HepG2 (cell line): ENCODE measurements around the gene GPR65. TPM values are rescaled to one million over a fixed set of nuclear protein-coding genes. Genes with fewer than 3 reads are reported as not detected.

ENCODE experiments used
- ATAC-seq: fragments of 200-7000 bp; cut with Tn5 transposase; 3 replicates; pipeline ENCODE4 v1.9.1; 2020; ENCODE audit warnings: mild to moderate bottlenecking, moderate library complexity
- BruUV-seq: library from RNA; stranded (reverse); fragments of 400-500 nt; replicated peaks from 2 replicates; lab custom pipeline; 2021; lab: Mats Ljungman, UMichigan
- CTCF ChIA-PET: fragments of 300-600 bp; formaldehyde crosslinking; extraction: SDS; loops from one replicate; lab custom pipeline; 2021; ENCODE audit warnings: low total read pairs, inconsistent platforms, low intra/inter-chr PET ratio; lab: Yijun Ruan, JAX
- POLR2A ChIA-PET: fragments of 350-600 bp; sonication (Branson Sonifier 250); formaldehyde crosslinking; loops from one replicate; lab custom pipeline; 2020; ENCODE audit warnings: antibody characterized with exemption, inconsistent platforms; lab: Yijun Ruan, JAX
- DNase-seq: peaks from one replicate; pipeline ENCODE4 v3.0.0-alpha.2; 2015; ENCODE audit warnings: low spot score
- FAIRE-seq: peaks from 3 replicates; lab custom pipeline; 2011; peaks lifted over from hg19 to GRCh38; lab: Jason Lieb, UNC
- H2AFZ ChIP-seq: one replicate; pipeline ENCODE4 v1.6.1; 2011; ENCODE audit warnings: low read length, inconsistent platforms
- H3K27ac ChIP-seq: fragments of 300-600 bp; 3 replicates; pipeline ENCODE4 v1.8.0; 2011; ENCODE audit warnings: mixed run types, mild to moderate bottlenecking, mixed read lengths, low read length, inconsistent platforms; ENCODE audit not compliant: insufficient read depth; ENCODE audit errors: extremely low read length
- H3K27me3 ChIP-seq, 2 experiments: fragments of 200-600 bp in 1 of 2; 2 replicates in 1 of 2; 3 replicates in 1 of 2; pipeline versions ENCODE4 v1.6.0 to v1.8.0; 2011; ENCODE audit warnings: low read length in 2 of 2, mild to moderate bottlenecking in 2 of 2, moderate library complexity in 2 of 2, inconsistent platforms in 1 of 2; ENCODE audit not compliant: insufficient read depth in 2 of 2, control insufficient read depth in 1 of 2
- H3K36me3 ChIP-seq, 2 experiments: fragments of 200-600 bp in 1 of 2; replicated peaks in 1 of 2; 2 replicates in 1 of 2; 3 replicates in 1 of 2; pipeline versions ENCODE4 v1.5.1 to v1.8.0; 2011; ENCODE audit warnings: low read length in 2 of 2, inconsistent platforms in 1 of 2; ENCODE audit not compliant: insufficient read depth in 2 of 2, control insufficient read depth in 1 of 2
- H3K4me1 ChIP-seq: 2 replicates; pipeline ENCODE4 v1.5.1; 2012; ENCODE audit warnings: low read length, inconsistent platforms; ENCODE audit not compliant: insufficient read depth
- H3K4me2 ChIP-seq: 2 replicates; pipeline ENCODE4 v1.6.0; 2011; ENCODE audit warnings: low read depth, low read length, inconsistent platforms
- H3K4me3 ChIP-seq, 3 experiments: fragments of 200-600 bp in 1 of 3; sonication (generic), shearing (Covaris generic) in 1 of 3; replicated peaks in 1 of 3; 2 replicates each; pipeline ENCODE4 v1.5.1; 2011 to 2016; ENCODE audit warnings: low read length in 3 of 3, inconsistent platforms in 2 of 3, low read depth in 2 of 3, mild to moderate bottlenecking in 2 of 3, control low read depth in 1 of 3, mixed read lengths in 1 of 3; ENCODE audit not compliant: insufficient read depth in 1 of 3
- H3K79me2 ChIP-seq: one replicate; pipeline ENCODE4 v1.6.1; 2011; ENCODE audit warnings: low read length, inconsistent platforms; ENCODE audit not compliant: insufficient read depth
- H3K9ac ChIP-seq: 2 replicates; pipeline ENCODE4 v1.6.0; 2011; ENCODE audit warnings: mild to moderate bottlenecking, low read depth, low read length, inconsistent platforms; ENCODE audit not compliant: insufficient read depth
- H3K9me3 ChIP-seq: 2 replicates; pipeline ENCODE4 v1.5.1; 2012; ENCODE audit warnings: mild to moderate bottlenecking, low read length
- H4K20me1 ChIP-seq: 2 replicates; pipeline ENCODE4 v1.6.0; 2011; ENCODE audit warnings: inconsistent platforms, mild to moderate bottlenecking, low read length, moderate library complexity; ENCODE audit not compliant: insufficient read depth
- DNMT3B ChIP-seq: conservative IDR thresholded peaks from 2 replicates; pipeline ENCODE4 v1.6.1; 2016; ENCODE audit warnings: missing biosample characterization, control low read depth
- HMGXB3 ChIP-seq: sonication (generic); formaldehyde crosslinking; IDR thresholded peaks from 2 replicates; pipeline ENCODE4 v1.4.0; 2020; ENCODE audit warnings: missing genetic modification reagents, borderline replicate concordance
- TCF7 ChIP-seq: sonication (generic); IDR thresholded peaks from 2 replicates; pipeline ENCODE4 v1.6.1; 2016; ENCODE audit warnings: antibody characterized with exemption, low read depth
- ZFYVE20 ChIP-seq: sonication (generic); formaldehyde crosslinking; IDR thresholded peaks from 2 replicates; pipeline ENCODE4 v1.8.0; 2023; ENCODE audit warnings: low read depth, mild to moderate bottlenecking, moderate library complexity, missing genetic modification reagents, borderline replicate concordance
- ZNF138 ChIP-seq: sonication (generic); formaldehyde crosslinking; IDR thresholded peaks from 2 replicates; pipeline ENCODE4 v1.5.0; 2020; ENCODE audit warnings: mild to moderate bottlenecking, low read depth, missing genetic modification reagents
- whole genome bisulfite sequencing: methylation state at CpG from one replicate; pipeline ENCODE4 v1.1.6; 2017; ENCODE audit warnings: low lambda C conversion rate; 5-methylcytosine and 5-hydroxymethylcytosine counted together
- in situ Hi-C: cut with HindIII; loops from 2 replicates; pipeline ENCODE4 v1.10.0; 2017; ENCODE audit warnings: low pct_unique_long_range_greater_than_20kb; ENCODE audit not compliant: extremely low pct_ligation_motif_present
- intact Hi-C: fragments of 100-400 bp; cut with micrococcal nuclease; formaldehyde crosslinking; loops from one replicate; pipeline ENCODE4 v1.10.0; 2022; ENCODE audit not compliant: unreplicated experiment
- polyA plus RNA-seq, 8 experiments: library from polyadenylated mRNA; depleted of rRNA in 3 of 8; stranded (reverse) in 7 of 8; unstranded in 1 of 8; fragments of >200 nt; fragmentation: Illumina TruSeq in 4 of 8; extraction: Trizol in 4 of 8; gene quantifications; 2 replicates each; pipeline versions ENCODE4 v1.2.1 to v1.2.3, GENCODE V29; 2011 to 2016; ENCODE audit warnings: low read depth in 4 of 8, missing spikeins in 1 of 8, mixed read lengths in 1 of 8; ENCODE audit not compliant: insufficient read depth in 1 of 8
- total RNA-seq, 5 experiments: library from RNA; depleted of rRNA; stranded (reverse); fragments of >200 nt; fragmentation: Illumina TruSeq; extraction: Trizol; gene quantifications; 2 replicates each; pipeline ENCODE4 v1.2.3, GENCODE V29; 2016; ENCODE audit warnings: low read depth in 1 of 5

GPR65 gene
- total and polyA plus RNA-seq, 2 of the 13 experiments (the other 11 are each of a cell fraction or from before 2014, with no cell fraction given) = not detected

DNA sequence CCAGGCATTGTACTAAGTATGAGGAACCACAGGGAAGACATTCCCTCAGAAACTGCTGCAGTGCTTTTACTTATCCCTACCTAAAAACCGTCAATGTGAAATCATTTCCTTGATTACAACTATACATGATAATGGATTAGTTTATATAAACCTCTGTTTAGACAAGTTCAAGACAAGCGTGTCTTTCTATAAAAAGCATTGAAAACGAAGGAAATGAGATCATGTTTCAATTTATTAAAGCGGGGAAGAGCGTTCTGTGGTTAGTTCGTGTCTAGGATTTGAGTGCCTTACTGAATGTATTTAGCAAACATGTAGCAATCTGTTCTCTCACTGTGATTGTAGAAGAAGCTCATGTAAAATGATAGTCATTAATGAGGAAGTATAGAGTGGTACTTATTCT lies 49.4 kb upstream of the GPR65 start:
- DNase-seq (no peak), FAIRE-seq (no peak), ATAC-seq (no peak)
- Histone ChIP-seq H3K27me3 (no peaks in the 10 kb centered on the region; a peak in 1 of 5 replicates), H3K9ac (no peak overlapping the region), H3K4me3 (no peak overlapping the region), H3K27ac (no peak overlapping the region), H3K4me1 (no peaks in the 10 kb centered on the region), H3K36me3 (no peaks in the 10 kb centered on the region), H3K4me2 (no peak overlapping the region), H2AFZ (no peak overlapping the region), H4K20me1 (no peaks in the 10 kb centered on the region), H3K9me3 (no peaks in the 10 kb centered on the region), H3K79me2 (no peaks in the 10 kb centered on the region)
- TF ChIP-seq TCF7 (no peak), HMGXB3 (CRISPR knock-in tag) (no peak), DNMT3B (no peak), ZNF138 (CRISPR knock-in tag) (no peak), ZFYVE20 (no peak)
- WGBS = 1% methylated on average over 6 of the region's 6 CpGs
- POLR2A ChIA-PET = no interaction called here
- CTCF ChIA-PET = no interaction called here
- BruUV-seq = no TSS peak
- intact Hi-C loops (no loop called here), in situ Hi-C loops (no loop called here)
